Neural crest cell (in vitro differentiated cells): ENCODE results near the gene ZCCHC9. TPM values are rescaled to one million over a fixed set of nuclear protein-coding genes. Genes with fewer than 3 reads are reported as not detected.
A peak's percentile ranks its signal among the peaks of the same experiment; 100 is the strongest.

Experiments
- DNase-seq: peaks from one replicate; pipeline ENCODE4 v3.0.0; 2021; ENCODE audit warnings: low read depth, mixed read lengths, low spot score
- H3K27ac Mint-ChIP-seq: one replicate; pipeline ENCODE4 v1.8.0; 2021; ENCODE audit warnings: mild to moderate bottlenecking, mixed read lengths; ENCODE audit not compliant: unreplicated experiment
- H3K27me3 Mint-ChIP-seq: 2 replicates; pipeline ENCODE4 v1.8.0; 2021; ENCODE audit warnings: low read depth, mild to moderate bottlenecking, mixed read lengths
- H3K36me3 Mint-ChIP-seq: 2 replicates; pipeline ENCODE4 v1.8.0; 2021; ENCODE audit warnings: low read depth, mild to moderate bottlenecking, mixed read lengths
- H3K4me1 Mint-ChIP-seq: 2 replicates; pipeline ENCODE4 v1.8.0; 2021; ENCODE audit warnings: mixed read lengths
- H3K4me3 Mint-ChIP-seq: one replicate; pipeline ENCODE4 v1.8.0; 2021; ENCODE audit warnings: mild to moderate bottlenecking, mixed read lengths
- H3K9me3 Mint-ChIP-seq: 2 replicates; pipeline ENCODE4 v1.8.0; 2021; ENCODE audit warnings: mixed read lengths
- long read RNA-seq: library from polyadenylated mRNA; unstranded; transcript quantifications from one replicate; pipeline ENCODE4 v2.0.0, GENCODE V29; 2020
- total RNA-seq: library from RNA; stranded (reverse); gene quantifications from 2 replicates; pipeline ENCODE4 v1.2.1, GENCODE V29; 2021
- TF ChIP-seq, protein P1 (sequence below): fragments of 200-600 bp; sonication (generic); conservative IDR thresholded peaks from 2 replicates; pipeline ENCODE4 v1.5.0; 2021; ENCODE audit warnings: antibody characterized with exemption, mild to moderate bottlenecking

The ZCCHC9 gene
- total RNA-seq = 31.3 and 32.7 TPM in 2 replicates
- long read RNA-seq, full-length matches to known transcripts = 28 of 31 reads
- long read RNA-seq, partial matches to known transcripts = 0 of 31 reads
- long read RNA-seq, other reads (novel, unspliced or antisense) = 3 of 31 reads

DNA sequence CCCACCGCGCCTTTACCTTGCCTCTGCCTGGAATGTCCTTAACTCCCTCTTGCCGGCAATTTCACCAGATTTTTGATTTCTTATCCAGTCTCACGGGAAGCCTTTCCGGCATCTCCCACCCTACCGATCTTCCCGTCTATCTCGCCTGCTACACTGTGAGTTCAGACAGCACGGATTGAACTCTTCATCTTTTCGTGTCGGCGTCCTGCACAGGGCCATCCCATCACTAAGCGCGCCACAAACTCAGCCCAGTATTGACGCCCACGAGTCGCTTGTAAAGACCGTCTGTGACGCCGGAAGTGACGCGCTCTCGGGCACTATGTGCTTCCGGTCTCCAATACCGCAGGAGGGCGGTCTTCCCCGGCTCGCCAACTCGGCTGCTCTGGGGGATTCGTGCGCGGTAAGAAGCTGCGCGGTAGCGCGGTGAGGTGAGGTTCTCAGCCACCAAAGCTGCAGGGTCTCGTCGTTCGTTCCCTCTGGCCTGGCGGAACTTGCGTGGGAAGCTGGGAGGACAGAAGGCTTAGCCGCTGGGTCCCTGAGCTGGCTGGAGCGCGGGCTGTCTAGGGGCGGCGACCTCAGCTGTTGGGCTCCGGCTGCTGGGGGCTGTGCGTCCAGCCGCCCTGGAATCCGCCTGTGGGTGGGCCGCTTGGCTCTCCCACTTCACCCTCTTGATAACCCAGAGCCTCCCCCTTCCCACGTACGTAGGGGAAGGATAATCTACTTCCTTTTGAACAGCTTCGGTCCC lies at the start of gene ZCCHC9:
Gene ZCCHC9 (plus strand): TSS at position 317 of the 745 bp plus-strand sequence. CDS start 3,171 bp downstream, outside the sequence.
- no peaks in the 10 kb centered on the region for H3K27me3 Mint-ChIP-seq
- peaks cover 29% of the 10 kb centered on the region for H3K4me1 Mint-ChIP-seq
- peak within 1 kb of the TSS; percentile 92 for H3K4me3 Mint-ChIP-seq
- H3K36me3 Mint-ChIP-seq = no peaks in the 10 kb centered on the region
- peak within 1 kb of the TSS; percentile 91 for H3K27ac Mint-ChIP-seq
- DNase-seq = peak; percentile 81
- H3K9me3 Mint-ChIP-seq = no peaks in the 10 kb centered on the region
- TF ChIP-seq, protein P1, sequence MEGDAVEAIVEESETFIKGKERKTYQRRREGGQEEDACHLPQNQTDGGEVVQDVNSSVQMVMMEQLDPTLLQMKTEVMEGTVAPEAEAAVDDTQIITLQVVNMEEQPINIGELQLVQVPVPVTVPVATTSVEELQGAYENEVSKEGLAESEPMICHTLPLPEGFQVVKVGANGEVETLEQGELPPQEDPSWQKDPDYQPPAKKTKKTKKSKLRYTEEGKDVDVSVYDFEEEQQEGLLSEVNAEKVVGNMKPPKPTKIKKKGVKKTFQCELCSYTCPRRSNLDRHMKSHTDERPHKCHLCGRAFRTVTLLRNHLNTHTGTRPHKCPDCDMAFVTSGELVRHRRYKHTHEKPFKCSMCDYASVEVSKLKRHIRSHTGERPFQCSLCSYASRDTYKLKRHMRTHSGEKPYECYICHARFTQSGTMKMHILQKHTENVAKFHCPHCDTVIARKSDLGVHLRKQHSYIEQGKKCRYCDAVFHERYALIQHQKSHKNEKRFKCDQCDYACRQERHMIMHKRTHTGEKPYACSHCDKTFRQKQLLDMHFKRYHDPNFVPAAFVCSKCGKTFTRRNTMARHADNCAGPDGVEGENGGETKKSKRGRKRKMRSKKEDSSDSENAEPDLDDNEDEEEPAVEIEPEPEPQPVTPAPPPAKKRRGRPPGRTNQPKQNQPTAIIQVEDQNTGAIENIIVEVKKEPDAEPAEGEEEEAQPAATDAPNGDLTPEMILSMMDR = peak; percentile 41

DNA sequence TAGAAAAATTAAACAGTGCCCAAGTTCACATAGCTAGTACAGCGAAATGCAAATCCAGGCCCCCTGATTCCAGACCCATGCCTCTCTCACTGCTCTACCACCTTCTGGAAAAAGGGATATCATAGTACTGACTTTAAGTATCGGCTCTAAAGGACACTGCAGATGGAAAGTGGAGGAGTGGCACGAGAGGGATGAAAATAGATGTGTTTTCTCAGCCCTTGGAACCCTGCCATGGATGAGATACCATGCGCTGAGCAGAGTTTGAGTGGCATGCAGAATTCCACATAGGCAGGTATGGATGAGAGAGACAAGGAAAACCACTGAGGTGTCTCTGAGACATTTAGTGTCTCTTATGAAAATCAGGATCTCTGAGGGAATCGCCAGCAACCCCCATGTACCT lies 49.5 kb upstream of the ZCCHC9 start:
- Mint-ChIP-seq H3K9me3 (peaks cover 4% of the 10 kb centered on the region), H3K4me3 (no peak overlapping the region), H3K36me3 (peaks cover 18% of the 10 kb centered on the region), H3K4me1 (peaks cover 11% of the 10 kb centered on the region), H3K27ac (no peak overlapping the region), H3K27me3 (no peaks in the 10 kb centered on the region)
- TF ChIP-seq, protein P1 = no peak
- no peak for DNase-seq

GRCh38 chr5:81252904-81253303 lies 48.5 kb upstream of the ZCCHC9 start:
- Mint-ChIP-seq H3K27ac (no peak overlapping the region), H3K4me3 (no peak overlapping the region), H3K27me3 (no peaks in the 10 kb centered on the region), H3K4me1 (peaks cover 6% of the 10 kb centered on the region), H3K9me3 (peaks cover 4% of the 10 kb centered on the region), H3K36me3 (peaks cover 18% of the 10 kb centered on the region)
- no peak for DNase-seq
- TF ChIP-seq, protein P1 = no peak

- Mint-ChIP-seq H3K9me3 (peaks cover 4% of the 10 kb centered on the region), H3K4me3 (no peak overlapping the region), H3K4me1 (no peaks in the 10 kb centered on the region), H3K27ac (no peak overlapping the region), H3K36me3 (peaks cover 18% of the 10 kb centered on the region), H3K27me3 (no peaks in the 10 kb centered on the region)
- TF ChIP-seq, protein P1 = no peak
- no peak for DNase-seq
Observed at GRCh38 chr5:81253875-81254274, 47.5 kb upstream of the ZCCHC9 start.

DNA sequence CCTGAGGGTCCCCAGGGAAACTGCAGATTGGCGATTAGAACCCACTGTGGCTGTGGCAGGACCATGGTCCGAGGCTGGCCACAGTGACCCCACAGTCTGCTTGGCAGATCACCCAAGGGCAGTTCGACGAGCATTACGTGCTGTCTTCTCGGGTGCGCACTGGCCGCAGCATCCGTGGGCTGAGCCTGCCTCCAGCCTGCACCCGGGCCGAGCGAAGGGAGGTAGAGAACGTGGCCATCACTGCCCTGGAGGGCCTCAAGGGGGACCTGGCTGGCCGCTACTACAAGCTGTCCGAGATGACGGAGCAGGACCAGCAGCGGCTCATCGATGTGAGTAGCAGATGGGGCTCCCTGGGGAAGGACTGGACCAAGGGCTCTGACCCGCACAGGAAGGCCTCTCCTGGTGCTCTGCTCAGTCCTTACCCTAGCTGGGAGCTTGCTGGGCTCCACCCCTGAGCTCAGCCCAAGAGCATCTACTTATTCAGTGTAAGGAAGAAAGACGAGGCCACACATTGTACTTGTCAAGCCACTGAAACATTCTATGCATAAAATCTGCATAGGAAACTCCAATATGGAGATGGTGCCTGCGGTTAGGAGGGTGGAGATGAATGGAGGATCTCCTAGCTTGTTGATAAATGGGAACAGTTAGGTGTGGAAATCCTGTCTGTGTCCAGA lies 46.4 kb upstream of the ZCCHC9 start:
- peaks cover 20% of the 10 kb centered on the region for H3K36me3 Mint-ChIP-seq
- no peak overlapping the region for H3K27ac Mint-ChIP-seq
- TF ChIP-seq, protein P1 = no peak
- no peaks in the 10 kb centered on the region for H3K4me1 Mint-ChIP-seq
- H3K4me3 Mint-ChIP-seq = no peak overlapping the region
- DNase-seq = no peak
- peaks cover 6% of the 10 kb centered on the region for H3K9me3 Mint-ChIP-seq
- H3K27me3 Mint-ChIP-seq = no peaks in the 10 kb centered on the region
